K562 (cell line): ENCODE data around the gene SPIB. TPM values are rescaled to one million over a fixed set of nuclear protein-coding genes. Genes with fewer than 3 reads are reported as not detected.
A peak's percentile ranks its signal among the peaks of the same experiment; 100 is the strongest.

ENCODE experiments used
- ARID1B ChIP-seq: fragments of 450-650 bp; IDR thresholded peaks from 2 replicates; pipeline ENCODE4 v1.6.1; 2016; ENCODE audit warnings: antibody characterized with exemption, mild to moderate bottlenecking, inconsistent platforms
- CBFA2T2 ChIP-seq: fragments of 450-650 bp; conservative IDR thresholded peaks from 2 replicates; pipeline ENCODE4 v1.6.1; 2017; ENCODE audit warnings: mild to moderate bottlenecking
- CCNT2 ChIP-seq: IDR thresholded peaks from 2 replicates; pipeline ENCODE4 v1.6.1; 2011; ENCODE audit warnings: borderline replicate concordance, low read depth, mild to moderate bottlenecking, moderate library complexity, mixed read lengths, low read length; ENCODE audit not compliant: insufficient read length; ENCODE audit errors: extremely low read depth
- CEBPB ChIP-seq: fragments of 450-650 bp; IDR thresholded peaks from 2 replicates; pipeline ENCODE4 v1.6.1; 2016; ENCODE audit warnings: missing genetic modification characterization, missing compliant biosample characterization
- EGR1 ChIP-seq: fragments of 450-650 bp; conservative IDR thresholded peaks from 2 replicates; pipeline ENCODE4 v1.6.1; 2017; ENCODE audit warnings: mild to moderate bottlenecking
- ELF1 ChIP-seq: fragments of 200-800 bp; sonication (Bioruptor generic); IDR thresholded peaks from 2 replicates; pipeline ENCODE4 v1.6.1; 2016; ENCODE audit warnings: missing genetic modification characterization, missing compliant biosample characterization
- FOS ChIP-seq: IDR thresholded peaks from 3 replicates; pipeline ENCODE4 v1.6.1; 2011; ENCODE audit not compliant: insufficient read length; ENCODE audit errors: extremely low read depth
- GATAD2A ChIP-seq: fragments of 450-650 bp; IDR thresholded peaks from 2 replicates; pipeline ENCODE4 v1.6.1; 2017
- GTF3C2 ChIP-seq: IDR thresholded peaks from 3 replicates; pipeline ENCODE4 v1.6.1; 2011; ENCODE audit warnings: borderline replicate concordance, mild to moderate bottlenecking, moderate library complexity; ENCODE audit not compliant: insufficient read length; ENCODE audit errors: extremely low read depth
- MEIS2 ChIP-seq: fragments of 450-650 bp; IDR thresholded peaks from 2 replicates; pipeline ENCODE4 v1.6.1; 2014; ENCODE audit warnings: mild to moderate bottlenecking; ENCODE audit not compliant: partially characterized antibody
- MTA1 ChIP-seq: fragments of 450-650 bp; IDR thresholded peaks from 2 replicates; pipeline ENCODE4 v1.6.1; 2017; ENCODE audit warnings: borderline replicate concordance
- NCOA1 ChIP-seq: fragments of 450-650 bp; IDR thresholded peaks from 2 replicates; pipeline ENCODE4 v1.6.1; 2016; ENCODE audit warnings: low read depth
- POLR3A ChIP-seq: IDR thresholded peaks from 2 replicates; pipeline ENCODE4 v1.6.1; 2011; ENCODE audit warnings: borderline replicate concordance, mild to moderate bottlenecking, moderate library complexity; ENCODE audit not compliant: insufficient read length, insufficient read depth; ENCODE audit errors: extremely low read depth
- RAD21 ChIP-seq, 2 experiments: fragments of 250-450 bp in 1 of 2; fragments of 450-650 bp in 1 of 2; sonication (Bioruptor Pico) in 1 of 2; formaldehyde crosslinking in 1 of 2; IDR thresholded peaks in 1 of 2; conservative IDR thresholded peaks in 1 of 2; 2 replicates each; pipeline versions ENCODE4 v1.4.0 to v1.8.0; 2020 to 2022; ENCODE audit warnings: mild to moderate bottlenecking in 2 of 2, moderate library complexity in 1 of 2
- SIRT6 ChIP-seq: IDR thresholded peaks from one replicate; pipeline ENCODE4 v1.6.1; 2012; ENCODE audit warnings: low read depth, mild to moderate bottlenecking, control low read depth, inconsistent platforms, low read length, moderate library complexity
- SRF ChIP-seq, 2 experiments: fragments of 250-450, 450-650 bp in 1 of 2; sonication (Bioruptor Pico) in 1 of 2; sonication (generic) in 1 of 2; formaldehyde crosslinking; IDR thresholded peaks; 2 replicates each; pipeline versions ENCODE4 v1.5.0 to v1.5.1; 2020 to 2022; ENCODE audit warnings: mild to moderate bottlenecking in 1 of 2, missing genetic modification reagents in 1 of 2
- ZEB2 ChIP-seq: fragments of 450-650 bp; IDR thresholded peaks from 2 replicates; pipeline ENCODE4 v1.6.1; 2016
- ZNF444 ChIP-seq: fragments of 250-450 bp; sonication (Bioruptor Pico); IDR thresholded peaks from 2 replicates; pipeline ENCODE4 v1.4.0; 2020; ENCODE audit warnings: mild to moderate bottlenecking, moderate library complexity
- ZNF644 ChIP-seq: fragments of 200-800 bp; sonication (Bioruptor generic); IDR thresholded peaks from 2 replicates; pipeline ENCODE4 v1.6.1; 2016; ENCODE audit warnings: low read depth, missing genetic modification characterization, missing compliant biosample characterization
- polyA plus RNA-seq, 8 experiments: library from polyadenylated mRNA; depleted of rRNA in 4 of 8; stranded (reverse) in 5 of 8; unstranded in 3 of 8; fragments of >200 nt; fragmentation: Nextera tagmentation in 2 of 8; fragmentation: Illumina TruSeq in 1 of 8; extraction: Ambion mirVana in 2 of 8; extraction: Trizol in 1 of 8; gene quantifications; 2 replicates each; pipeline versions ENCODE4 v1.2.1 to v1.2.3, GENCODE V29; 2011 to 2014; ENCODE audit warnings: inconsistent platforms in 1 of 8, missing spikeins in 1 of 8
- total RNA-seq, 7 experiments: library from RNA; depleted of rRNA in 6 of 7; stranded (reverse); fragments of >200 nt in 6 of 7; fragmentation: Illumina TruSeq in 2 of 7; extraction: Trizol in 2 of 7; gene quantifications; 2 replicates each; pipeline versions ENCODE4 v1.2.1 to v1.2.3, GENCODE V29; 2011 to 2021; ENCODE audit warnings: low replicate concordance in 1 of 7
- TF ChIP-seq, protein P1 (sequence below), 2 experiments: fragments of 250-450 bp in 1 of 2; fragments of 450-650 bp in 1 of 2; sonication (Bioruptor Pico) in 1 of 2; IDR thresholded peaks; 2 replicates each; pipeline versions ENCODE4 v1.6.1 to v1.8.0; 2016 to 2021; ENCODE audit warnings: mild to moderate bottlenecking in 2 of 2, moderate library complexity in 2 of 2, missing compliant biosample characterization in 1 of 2, missing genetic modification characterization in 1 of 2
- TF ChIP-seq, protein P2 (sequence below): fragments of 450-650 bp; IDR thresholded peaks from 2 replicates; pipeline ENCODE4 v1.6.1; 2016
- TF ChIP-seq, protein P3 (sequence below): fragments of 450-650 bp; formaldehyde crosslinking; IDR thresholded peaks from 2 replicates; pipeline ENCODE4 v1.4.0; 2022; ENCODE audit warnings: missing genetic modification characterization

SPIB gene
- total and polyA plus RNA-seq, 9 of the 15 experiments (the other 6 are each of a cell fraction or from before 2014, with no cell fraction given): 0.06 to 1.0 (median 0.43) TPM; not detected in 1

DNA sequence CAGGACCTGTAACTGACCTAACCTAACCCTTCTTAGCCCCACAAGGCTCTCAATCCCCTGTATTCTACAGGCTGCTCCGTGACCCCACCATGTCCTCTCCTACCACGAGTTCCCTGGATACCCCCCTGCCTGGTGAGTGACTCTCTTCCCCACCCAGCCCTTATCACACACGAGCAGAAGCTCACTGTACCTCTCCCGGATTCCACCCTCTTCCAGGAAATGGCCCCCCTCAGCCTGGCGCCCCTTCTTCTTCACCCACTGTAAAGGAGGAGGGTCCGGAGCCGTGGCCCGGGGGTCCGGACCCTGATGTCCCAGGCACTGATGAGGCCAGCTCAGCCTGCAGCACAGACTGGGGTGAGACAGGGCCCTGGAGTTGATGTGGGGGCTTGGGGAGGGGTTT is 41.2 kb upstream of the SPIB start (continued):
- TF ChIP-seq MTA1: no peak
- TF ChIP-seq POLR3A: no peak
- no peak for TF ChIP-seq ZEB2
- TF ChIP-seq GTF3C2: no peak
- no peak for TF ChIP-seq SIRT6
- TF ChIP-seq ZNF444 (CRISPR knock-in tag): no peak
- peak; percentile 22; the same call in 1 of the 2 replicates for TF ChIP-seq NCOA1
- TF ChIP-seq ELF1 (tag): peak; percentile 30; the same call in 1 of the 2 replicates
- TF ChIP-seq, protein P1, sequence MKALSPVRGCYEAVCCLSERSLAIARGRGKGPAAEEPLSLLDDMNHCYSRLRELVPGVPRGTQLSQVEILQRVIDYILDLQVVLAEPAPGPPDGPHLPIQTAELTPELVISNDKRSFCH (CRISPR knock-in tag; IDR thresholded peaks at IDR 0.05): no peak
- TF ChIP-seq, protein P1 (tag; IDR thresholded peaks at IDR 0.05): no peak
- peak; percentile 86 for TF ChIP-seq ARID1B
- TF ChIP-seq, protein P2, sequence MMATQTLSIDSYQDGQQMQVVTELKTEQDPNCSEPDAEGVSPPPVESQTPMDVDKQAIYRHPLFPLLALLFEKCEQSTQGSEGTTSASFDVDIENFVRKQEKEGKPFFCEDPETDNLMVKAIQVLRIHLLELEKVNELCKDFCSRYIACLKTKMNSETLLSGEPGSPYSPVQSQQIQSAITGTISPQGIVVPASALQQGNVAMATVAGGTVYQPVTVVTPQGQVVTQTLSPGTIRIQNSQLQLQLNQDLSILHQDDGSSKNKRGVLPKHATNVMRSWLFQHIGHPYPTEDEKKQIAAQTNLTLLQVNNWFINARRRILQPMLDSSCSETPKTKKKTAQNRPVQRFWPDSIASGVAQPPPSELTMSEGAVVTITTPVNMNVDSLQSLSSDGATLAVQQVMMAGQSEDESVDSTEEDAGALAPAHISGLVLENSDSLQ: peak; percentile 11; the same call in 1 of the 2 replicates
- no peak for TF ChIP-seq FOS
- no peak for TF ChIP-seq RAD21 (CRISPR knock-in tag; conservative IDR thresholded peaks at IDR 0.05 in 1 of 2, IDR thresholded peaks at IDR 0.05 in 1 of 2)
- TF ChIP-seq CEBPB (tag): no peak
- TF ChIP-seq, protein P3, sequence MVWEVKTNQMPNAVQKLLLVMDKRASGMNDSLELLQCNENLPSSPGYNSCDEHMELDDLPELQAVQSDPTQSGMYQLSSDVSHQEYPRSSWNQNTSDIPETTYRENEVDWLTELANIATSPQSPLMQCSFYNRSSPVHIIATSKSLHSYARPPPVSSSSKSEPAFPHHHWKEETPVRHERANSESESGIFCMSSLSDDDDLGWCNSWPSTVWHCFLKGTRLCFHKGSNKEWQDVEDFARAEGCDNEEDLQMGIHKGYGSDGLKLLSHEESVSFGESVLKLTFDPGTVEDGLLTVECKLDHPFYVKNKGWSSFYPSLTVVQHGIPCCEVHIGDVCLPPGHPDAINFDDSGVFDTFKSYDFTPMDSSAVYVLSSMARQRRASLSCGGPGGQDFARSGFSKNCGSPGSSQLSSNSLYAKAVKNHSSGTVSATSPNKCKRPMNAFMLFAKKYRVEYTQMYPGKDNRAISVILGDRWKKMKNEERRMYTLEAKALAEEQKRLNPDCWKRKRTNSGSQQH: no peak
- TF ChIP-seq MEIS2: peak; percentile 21
- TF ChIP-seq ZNF644: no peak
- TF ChIP-seq CCNT2: peak; percentile 10
- no peak for TF ChIP-seq EGR1
- peak; percentile 54 for TF ChIP-seq CBFA2T2
- TF ChIP-seq GATAD2A: peak; percentile 42; the same call in 1 of the 2 replicates
- TF ChIP-seq SRF (CRISPR knock-in tag; IDR thresholded peaks at IDR 0.05): no peak
